Measurements from ENCODE around the gene STK17B.
"Not testable (repeated sequence)": the region's sequence is repeated elsewhere in the genome, so short reads cannot be mapped to it uniquely, and the experiment has no call there.

DNA sequence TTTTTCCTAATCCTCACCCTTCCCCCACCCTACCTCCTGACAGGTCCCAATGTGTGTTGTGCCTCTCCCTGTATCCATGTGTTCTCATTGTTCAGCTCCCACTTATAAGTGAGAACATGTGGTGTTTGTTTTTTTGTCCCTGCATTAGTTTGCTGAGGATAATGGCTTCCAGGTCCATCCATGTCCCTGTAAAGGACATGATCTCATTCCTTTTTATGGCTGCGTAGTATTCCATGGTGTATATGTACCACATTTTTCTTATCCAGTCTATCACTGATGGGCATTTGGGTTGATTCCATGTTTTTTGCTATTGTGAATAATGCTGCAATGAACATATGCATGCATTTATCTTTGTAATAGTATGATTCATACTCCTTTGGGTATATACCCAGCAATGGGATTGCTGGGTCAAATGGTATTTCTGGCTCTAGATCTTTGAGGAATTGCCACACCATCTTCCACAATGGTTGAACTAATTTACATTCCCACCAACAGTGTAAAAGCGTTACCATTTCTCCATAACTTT, 15.9 kb upstream of the STK17B start:
- not testable (repeated sequence) for TF ChIP-seq CTCF (conservative IDR thresholded peaks at IDR 0.05); EZH2 (IDR thresholded peaks at IDR 0.05; ENCODE audit: low read depth)

Measured in PC-9 (cell line).